Stimulated activated CD4-positive, alpha-beta T cell treated with anti-CD3 and anti-CD28 coated beads, Interleukin-2, amount 100 ng/mL, for 48 hours (primary cell): ENCODE measurements around the gene WWOX.

Experiments used
- DNase-seq, 2 donors: peaks; one replicate each; pipeline ENCODE4 v3.0.0-alpha.2; 2020

Gene WWOX

GRCh38 chr16:79093554-79093967 lies 994.1 kb downstream of the WWOX start:
- DNase-seq, result peak; percentile 25 to 42

DNA sequence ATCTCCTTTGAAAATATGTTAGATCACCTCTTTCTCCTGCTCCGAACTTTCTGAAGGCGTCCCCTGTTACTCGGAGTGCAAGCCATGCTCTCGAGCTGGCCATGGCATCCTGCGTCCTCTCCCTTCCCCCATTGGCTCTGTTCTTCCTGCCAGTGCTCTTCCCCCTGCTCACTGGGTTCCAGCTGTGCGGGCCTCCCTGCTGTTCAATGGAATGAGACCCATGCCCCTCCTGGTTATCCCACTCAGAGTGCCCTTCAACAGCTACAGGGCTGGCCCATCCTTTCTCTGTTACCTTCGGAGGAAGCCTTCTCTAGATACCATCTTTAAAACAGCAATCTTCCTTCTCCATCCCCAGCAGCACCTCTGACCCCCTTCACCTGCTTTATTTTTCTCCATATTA lies 996.8 kb downstream of the WWOX start:
- DNase-seq, result no peak

DNA sequence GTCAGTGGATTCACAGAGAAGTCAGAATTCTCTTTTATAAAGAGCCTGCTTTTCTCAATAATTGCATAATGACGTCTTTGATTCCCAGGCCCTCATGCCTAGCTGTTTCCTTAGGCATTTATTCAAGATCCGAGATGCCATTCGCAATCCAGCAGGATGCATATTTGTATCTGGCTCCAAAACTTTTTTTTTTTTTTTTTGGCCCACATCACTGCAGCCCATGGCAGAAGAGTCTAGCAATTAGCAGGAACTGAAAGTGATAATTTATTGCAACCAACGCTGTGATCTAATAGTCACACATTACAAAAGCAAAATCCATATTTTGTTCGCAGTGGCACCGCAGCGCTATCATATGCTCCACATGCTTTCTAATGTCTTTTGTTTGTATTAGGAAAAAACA lies 997.7 kb downstream of the WWOX start:
- DNase-seq, result no peak

GRCh38 chr16:79097771-79098170 lies 998.3 kb downstream of the WWOX start:
- DNase-seq, result no peak

GRCh38 chr16:79098907-79099306 lies 999.5 kb downstream of the WWOX start:
- DNase-seq, result no peak

GRCh38 chr16:79099716-79100115 lies 1000.3 kb downstream of the WWOX start:
- no peak for DNase-seq

DNA sequence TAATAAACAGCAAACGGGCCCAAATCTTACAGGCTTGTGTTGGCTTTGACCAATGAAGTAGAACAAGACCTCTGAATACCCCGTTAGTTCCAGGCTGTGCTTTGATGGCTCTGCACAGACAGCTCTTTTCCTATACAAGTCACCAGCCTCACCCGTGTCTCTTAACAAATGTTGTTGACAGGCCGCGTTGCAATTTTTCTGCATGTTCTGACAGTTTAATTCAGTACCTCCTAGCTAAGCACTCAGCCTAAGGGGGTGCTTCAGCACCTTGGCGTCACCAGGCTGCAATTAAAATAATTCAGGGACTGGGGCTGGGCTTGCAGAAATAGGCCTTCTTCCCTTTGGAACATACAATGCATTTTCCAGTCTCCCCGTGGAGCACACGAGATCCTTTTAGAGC lies 1001.0 kb downstream of the WWOX start:
- no peak for DNase-seq

- DNase-seq, result no peak
These were observed 1002.0 kb downstream of the WWOX start for GRCh38 chr16:79101491-79101890.

- no peak for DNase-seq
These were observed 1005.1 kb downstream of the WWOX start for GRCh38 chr16:79104567-79104966.

DNA sequence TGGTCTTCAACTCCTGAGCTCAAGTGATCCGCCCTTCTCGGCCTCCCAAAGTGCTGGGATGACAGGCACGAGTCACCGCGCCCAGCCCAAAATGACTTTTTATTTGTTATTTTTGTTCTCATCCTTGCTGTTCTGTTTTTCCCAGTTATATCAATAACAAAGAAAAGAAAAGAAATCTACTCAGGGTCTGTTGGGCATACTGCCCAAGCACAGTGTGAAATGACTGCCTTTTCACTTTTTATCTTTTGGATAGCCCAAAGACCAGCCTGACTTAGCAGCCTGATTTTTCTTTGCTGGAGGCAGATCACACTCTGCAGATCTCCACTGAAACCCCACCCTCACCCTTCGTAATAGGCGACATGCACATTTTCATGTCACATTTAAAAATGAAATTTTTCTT lies 1007.8 kb downstream of the WWOX start:
- DNase-seq, result no peak

- no peak for DNase-seq
These were observed 1010.3 kb downstream of the WWOX start for GRCh38 chr16:79109771-79110170.

GRCh38 chr16:79110242-79110641 lies 1010.8 kb downstream of the WWOX start:
- no peak for DNase-seq

DNA sequence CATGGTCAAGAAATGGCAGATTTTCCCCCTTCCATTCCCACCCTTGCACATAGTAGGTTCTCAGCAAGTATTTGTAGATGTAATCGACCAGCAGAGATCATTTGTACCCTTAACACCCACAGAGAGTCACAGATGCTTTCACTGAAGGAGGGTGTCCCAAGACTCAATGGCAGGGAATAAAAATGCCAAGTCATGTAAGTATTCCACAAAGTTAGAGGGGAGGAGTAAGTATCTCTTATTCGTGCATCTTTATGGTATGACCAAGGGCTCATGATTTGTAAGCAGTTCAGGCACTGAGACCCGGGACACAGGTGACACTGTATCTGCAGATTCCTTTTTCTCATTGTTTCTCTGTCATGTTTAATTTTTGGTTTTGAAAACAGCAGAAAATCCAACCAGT lies 1011.5 kb downstream of the WWOX start:
- no peak for DNase-seq

DNA sequence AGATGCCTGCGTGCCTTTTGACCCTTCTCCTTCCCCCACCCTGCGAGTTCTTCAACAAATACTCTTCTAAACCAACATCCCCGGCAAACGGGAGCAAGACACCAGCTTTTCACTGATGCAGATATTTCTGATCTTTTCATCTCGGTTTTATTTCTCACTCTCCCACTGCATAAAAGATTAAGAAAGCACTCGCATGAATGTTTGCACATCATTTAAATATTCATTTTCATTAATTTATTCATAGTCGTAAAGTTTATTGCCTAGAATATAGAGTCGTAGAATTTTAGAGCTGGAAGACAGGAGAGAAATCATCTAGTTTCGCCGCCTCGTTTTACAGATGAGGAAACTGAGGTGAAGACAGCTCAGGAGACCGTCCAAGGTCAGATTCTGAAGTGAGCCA lies 1013.0 kb downstream of the WWOX start:
- DNase-seq, result no peak

- DNase-seq, result no peak
These were observed 1014.4 kb downstream of the WWOX start for GRCh38 chr16:79113826-79114225.

DNA sequence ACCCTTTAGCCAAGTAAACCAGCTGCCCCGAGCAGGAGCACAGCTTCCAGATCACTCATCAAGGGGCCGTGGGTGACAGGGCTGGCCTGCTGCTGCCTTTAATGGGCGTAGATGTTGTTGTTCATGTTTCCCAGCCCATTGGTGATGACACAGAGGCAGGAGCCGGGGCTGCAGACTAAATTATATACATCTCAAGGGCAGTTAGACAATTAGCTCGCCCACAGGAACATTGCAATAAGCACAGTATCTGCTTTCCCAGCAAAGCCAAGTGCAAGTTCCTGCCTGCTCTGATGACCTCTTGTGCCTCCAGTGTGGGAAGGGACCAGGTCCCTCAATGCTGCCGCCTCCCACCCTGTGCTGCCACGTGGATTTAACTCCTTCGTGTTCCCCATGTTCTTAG lies 1015.3 kb downstream of the WWOX start:
- DNase-seq, result no peak

- no peak for DNase-seq
These were observed 1022.5 kb downstream of the WWOX start for GRCh38 chr16:79121906-79122305.

- DNase-seq, result no peak
These were observed 1022.9 kb downstream of the WWOX start for GRCh38 chr16:79122343-79122742.

DNA sequence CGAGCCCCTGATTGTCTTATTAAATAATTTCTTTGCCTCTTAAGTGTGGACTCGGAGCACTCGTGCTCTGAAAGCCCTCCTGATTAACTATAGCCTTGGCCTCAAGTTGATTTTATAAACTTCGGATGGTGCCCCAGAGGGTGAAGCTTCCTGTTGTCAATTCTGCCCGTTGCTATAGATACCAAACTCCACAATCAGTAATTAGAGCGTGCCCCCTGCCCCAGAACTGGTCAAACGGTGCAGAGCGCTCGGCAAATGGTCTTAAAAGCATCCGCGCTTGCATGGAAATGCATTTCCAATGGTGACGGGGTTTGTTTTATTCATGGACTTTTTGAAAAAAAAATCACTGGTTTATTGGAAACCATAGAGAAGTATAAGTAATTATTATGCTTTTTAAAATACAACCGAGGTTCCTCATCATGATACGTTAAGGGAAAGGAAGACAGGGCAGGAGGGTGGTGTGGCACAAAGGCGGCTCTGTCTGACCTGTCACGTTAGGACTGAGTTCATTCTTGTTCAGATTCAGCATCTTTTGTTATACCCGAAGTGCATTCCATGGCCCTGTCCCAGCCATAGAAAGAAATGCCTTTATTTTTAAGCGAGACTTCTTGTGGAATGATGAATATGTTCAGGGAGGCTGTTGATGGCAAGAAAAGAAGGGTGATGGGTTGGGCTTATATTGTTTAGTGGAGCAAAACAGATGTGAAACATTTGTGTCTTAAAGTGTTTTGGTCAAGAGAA lies 1024.7 kb downstream of the WWOX start:
- DNase-seq, result no peak

DNA sequence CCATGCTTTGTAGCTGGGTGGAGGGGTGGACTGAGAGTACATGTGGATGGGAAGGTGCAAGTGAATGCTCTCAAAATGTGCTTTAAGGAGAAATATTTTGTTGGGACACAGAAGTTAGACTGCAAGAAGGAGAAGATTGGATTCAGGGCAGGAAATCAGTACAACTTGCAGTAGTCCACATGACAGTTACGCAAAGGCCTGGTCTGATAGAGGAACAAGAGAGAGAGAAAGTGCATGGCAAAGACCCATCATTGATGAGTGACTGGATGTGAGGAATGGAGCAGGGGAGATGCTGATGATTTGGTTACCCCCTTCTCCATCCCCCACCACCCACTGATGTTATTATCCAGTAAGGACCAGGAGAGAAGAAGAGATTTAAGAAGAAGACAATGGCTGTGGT lies 1028.3 kb downstream of the WWOX start:
- DNase-seq, result no peak

- DNase-seq, result no peak
These were observed 1029.3 kb downstream of the WWOX start for GRCh38 chr16:79128706-79129105.

DNA sequence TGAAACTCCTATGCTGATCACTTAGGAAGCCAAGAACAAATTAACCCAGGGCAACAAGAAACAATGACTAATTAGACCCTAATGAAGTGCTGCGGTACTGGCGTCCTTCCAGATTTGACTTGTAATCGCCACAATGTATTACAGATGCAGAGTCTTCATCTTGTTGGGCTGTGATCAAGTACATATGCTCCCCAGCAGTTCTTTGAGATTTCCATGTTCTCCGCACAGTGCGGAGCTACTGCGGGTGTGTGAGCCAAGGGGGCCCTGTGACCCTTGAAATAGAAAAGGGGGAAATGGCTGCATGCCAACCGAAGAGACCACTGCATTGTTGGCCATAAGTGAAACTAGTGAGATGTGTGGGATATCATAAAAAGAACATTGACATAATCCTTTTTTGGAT lies 1031.2 kb downstream of the WWOX start:
- DNase-seq, result no peak

DNA sequence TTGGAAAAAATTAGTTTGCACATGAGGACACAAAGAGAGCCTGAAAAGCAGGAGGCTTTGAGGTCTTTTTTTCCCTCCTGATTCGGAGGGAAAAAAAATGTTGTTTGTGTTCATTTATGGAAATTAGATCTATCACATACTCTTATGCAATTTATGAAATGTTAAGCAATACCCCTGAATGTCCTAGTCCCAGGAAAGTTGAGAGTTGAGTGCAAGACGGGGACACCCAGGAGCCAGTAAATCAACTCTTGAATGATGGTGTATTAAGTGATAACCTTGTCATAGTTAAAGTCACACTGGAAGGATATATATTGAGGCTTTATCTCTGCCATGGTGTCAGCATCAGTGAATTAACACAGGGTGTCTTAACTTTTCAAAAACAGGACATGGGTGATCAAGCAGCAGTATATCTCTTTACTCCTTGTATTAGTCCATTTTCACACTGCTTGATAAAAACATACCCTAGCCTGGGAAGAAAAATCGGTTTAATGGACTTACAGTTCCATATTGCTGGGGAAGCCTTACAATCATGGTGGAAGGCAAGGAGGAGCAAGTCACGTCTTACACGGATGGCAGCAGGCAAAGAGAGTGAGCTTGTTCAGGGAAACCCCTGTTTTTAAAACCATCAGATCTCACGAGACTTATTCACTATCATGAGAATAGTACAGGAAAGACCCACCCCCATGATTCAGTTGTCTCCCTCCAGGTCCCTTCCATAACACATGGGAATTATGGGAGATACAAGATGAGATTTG lies 1032.0 kb downstream of the WWOX start:
- no peak for DNase-seq

DNA sequence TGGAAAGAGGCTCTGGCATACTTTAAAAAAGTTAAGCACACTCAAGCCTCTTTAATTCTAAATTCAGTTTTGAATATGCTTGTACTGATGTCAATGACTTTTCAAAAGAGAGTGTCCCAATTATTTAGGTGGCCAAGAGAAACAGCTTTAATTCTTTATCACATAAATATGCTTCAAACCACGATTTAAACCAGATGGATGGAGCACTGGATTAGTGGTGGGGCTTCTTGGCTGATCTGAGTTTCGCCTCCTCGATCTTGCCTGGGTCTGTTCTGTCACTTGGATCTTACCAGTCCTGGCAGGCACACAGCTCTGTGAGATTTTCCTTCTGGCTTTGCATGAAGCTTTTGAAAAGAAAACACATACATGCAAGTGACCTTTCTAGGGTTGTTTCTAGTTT lies 1033.2 kb downstream of the WWOX start:
- DNase-seq, result no peak

DNA sequence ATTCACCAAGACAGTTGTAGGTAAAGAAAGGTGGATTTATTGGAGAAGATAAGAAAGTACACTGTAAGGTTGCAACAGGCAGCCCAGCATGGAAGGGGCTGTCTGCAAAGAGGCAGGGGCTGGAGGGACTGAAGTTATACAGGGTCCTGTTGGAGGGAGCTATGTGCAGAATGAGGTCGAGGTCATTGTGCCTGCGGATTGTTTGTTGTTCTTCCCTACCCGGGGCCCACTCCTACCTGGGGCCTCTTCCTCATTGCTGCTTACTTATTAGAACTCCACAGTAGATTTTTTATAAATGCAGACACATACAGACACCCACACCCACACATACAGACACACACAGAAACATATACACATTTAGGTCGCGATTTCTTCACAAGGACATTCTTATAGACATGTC lies 1034.8 kb downstream of the WWOX start:
- DNase-seq, result no peak
